HG03045 (cell line): ENCODE data around the gene MAGEA2B.
"Not testable (repeated sequence)": the region's sequence is repeated elsewhere in the genome, so short reads cannot be mapped to it uniquely, and the experiment has no call there.

ENCODE experiments used
- ATAC-seq: cut with Tn5 transposase; IDR thresholded peaks from one replicate; pipeline ENCODE4 v1.9.1; 2021; ENCODE audit warnings: mild to moderate bottlenecking, moderate library complexity; ENCODE audit not compliant: unreplicated experiment

MAGEA2B gene

DNA sequence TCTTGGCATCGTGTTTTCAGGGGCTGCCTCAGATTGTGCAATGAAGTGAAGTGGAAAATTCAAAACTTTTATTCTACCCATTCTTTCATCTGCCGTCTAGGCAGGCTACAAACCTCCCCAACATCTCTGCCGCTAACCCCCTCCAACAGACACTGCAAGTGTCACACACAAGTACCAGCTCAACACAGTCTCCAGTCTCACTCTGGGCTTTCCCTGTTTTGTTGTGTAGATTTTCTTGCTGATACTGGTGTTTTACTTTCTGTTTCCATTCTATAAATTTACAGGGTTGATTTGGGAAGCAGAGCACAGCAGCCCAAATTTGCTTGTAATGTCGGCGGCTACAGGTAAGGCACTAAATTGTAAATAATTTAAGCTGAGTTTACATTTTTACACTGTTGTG is 40.4 kb downstream of the MAGEA2B start:
- not testable (repeated sequence) for ATAC-seq

DNA sequence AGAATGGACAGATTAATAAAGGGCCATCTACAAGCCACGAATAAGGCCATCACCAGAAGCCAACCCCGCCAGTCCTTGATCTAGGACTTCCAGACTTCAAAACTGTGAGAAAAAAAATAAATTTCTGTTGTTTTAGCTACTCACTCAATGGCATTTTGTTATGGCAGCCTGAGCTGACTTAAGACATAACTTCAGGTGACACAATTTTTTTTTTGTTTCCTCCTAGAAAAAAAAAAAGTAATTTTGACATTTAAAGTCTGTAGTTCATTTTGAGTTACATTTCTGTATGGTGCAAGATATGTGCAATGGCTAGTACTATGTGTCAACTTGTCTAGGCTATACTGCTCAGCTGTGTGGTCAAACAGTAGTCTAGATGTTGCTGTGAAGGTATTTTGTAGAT is 44.5 kb downstream of the MAGEA2B start, which contains the start of gene CSAG3:
TSS of gene CSAG3 (plus strand) at position 301 of the 400 bp plus-strand sequence.
- ATAC-seq = not testable (repeated sequence)

DNA sequence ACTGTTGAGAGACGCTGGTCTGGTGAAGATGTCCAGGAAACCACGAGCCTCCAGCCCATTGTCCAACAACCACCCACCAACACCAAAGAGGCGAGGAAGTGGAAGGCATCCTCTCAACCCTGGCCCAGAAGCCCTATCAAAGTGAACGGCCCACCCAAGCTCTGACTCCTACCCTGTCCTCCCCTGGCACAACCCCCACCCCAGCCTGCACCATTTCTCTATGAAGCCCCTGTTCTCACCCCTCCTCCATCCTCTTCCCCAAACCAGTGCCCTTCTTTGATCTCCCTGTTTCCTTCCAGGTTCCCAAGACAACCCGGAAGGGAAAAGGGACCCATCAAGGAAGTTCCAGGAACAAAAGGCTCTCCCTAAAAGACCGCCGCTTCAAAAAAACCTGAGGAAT is 45.1 kb downstream of the MAGEA2B start:
- not testable (repeated sequence) for ATAC-seq

DNA sequence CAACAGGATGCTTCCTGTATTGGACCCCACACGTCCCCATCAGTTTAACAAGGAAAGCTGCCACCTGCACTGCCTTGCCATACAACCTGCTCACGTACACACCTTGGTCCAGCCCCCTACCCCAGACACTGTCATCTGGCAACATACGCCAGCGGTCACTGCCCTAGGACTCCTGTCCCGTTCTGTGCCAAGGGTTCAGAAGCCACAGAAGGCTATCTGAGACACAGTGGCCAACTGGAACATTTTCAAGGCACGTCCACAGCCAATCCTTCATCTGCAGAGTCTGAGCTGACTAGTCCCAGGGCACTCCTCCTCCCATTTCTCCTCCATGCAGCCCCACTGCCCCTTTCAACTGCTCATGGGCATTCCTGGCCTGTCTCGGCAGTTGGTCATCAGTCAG is 47.2 kb downstream of the MAGEA2B start:
- ATAC-seq = not testable (repeated sequence)

DNA sequence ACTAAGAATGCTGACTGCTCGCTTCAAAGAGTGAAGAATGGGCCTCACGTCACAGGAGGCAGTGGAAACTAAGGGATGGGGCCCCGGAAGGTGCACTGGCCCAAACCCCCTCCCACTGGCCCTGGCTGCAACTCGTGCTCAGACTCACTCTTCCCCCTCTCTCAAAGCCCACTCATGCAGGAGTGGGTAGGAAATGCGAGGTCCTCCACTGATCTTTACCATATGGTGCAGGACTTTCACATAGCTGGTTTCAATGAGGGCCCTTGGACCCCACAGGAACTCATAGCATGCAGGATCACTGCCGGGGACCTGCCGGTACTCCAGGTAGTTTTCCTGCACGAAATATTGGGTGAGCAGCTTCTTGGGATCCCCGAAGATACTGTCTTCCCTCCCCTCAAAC is 52.1 kb downstream of the MAGEA2B start:
- ATAC-seq = not testable (repeated sequence)
